ENCODE data around the gene IQCF6.

DNA sequence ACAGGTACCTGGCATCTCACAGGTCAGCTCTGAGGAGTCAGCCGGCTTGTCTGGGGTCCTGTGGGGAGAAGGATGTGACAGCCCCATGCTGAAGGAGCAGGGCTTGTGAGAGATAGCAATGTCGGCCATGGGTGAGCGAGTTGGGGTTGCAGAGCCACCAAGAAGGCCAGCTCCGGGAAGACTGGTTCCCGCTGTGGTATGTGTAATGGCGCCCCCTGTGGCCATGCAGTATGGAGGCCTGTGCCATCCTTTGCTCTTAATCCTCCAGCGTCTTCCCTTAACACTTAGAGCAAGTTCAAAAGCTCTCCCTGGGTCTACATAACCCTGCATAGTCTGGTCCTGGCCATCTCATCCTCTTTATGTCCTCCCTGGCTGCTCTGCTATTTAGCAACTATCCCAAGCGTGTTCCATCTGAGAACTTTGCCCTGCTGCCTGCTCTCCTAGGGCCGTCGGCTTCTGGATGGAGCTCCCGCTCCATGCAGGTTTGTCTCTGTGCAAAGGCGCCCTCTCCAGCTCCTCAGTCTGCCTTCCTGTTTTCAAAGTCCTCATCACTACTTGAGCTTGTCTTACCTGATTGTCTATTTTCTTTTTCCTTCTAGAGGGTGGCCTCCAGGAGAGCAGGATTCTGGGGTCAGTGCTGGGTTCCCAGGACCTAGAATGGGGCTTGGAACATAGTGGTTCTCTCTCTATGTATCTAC lies 40.8 kb upstream of the IQCF6 start:
- TF ChIP-seq SUZ12 (IDR thresholded peaks at IDR 0.05; ENCODE audit: extremely low read depth, insufficient read depth, insufficient read length) (no peak), YY1 (IDR thresholded peaks at IDR 0.05; ENCODE audit: insufficient read depth, insufficient read length) (no peak)

All from NT2/D1 (cell line).